SK-N-SH treated with all-trans-retinoic acid at 6 μM for 48 hours (cell line): Measurements from ENCODE around the gene ERN2.

Experiments
- ATAC-seq: fragments of 200-7000 bp; cut with Tn5 transposase; 3 replicates; pipeline ENCODE4 v1.9.1; 2020; ENCODE audit warnings: mild to moderate bottlenecking, moderate library complexity
- ARNTL ChIP-seq: fragments of 450-650 bp; formaldehyde crosslinking; IDR thresholded peaks from 2 replicates; pipeline ENCODE4 v1.5.0; 2020; ENCODE audit warnings: low read depth, mild to moderate bottlenecking, moderate library complexity, borderline replicate concordance
- BACH2 ChIP-seq: fragments of 250-450 bp; sonication (Bioruptor Pico); IDR thresholded peaks from 2 replicates; pipeline ENCODE4 v1.9.0; 2021; ENCODE audit warnings: mild to moderate bottlenecking, borderline replicate concordance
- CSDC2 ChIP-seq: fragments of 250-450 bp; sonication (Bioruptor Pico); IDR thresholded peaks from 2 replicates; pipeline ENCODE4 v1.5.0; 2020; ENCODE audit warnings: mild to moderate bottlenecking, moderate library complexity
- ESRRG ChIP-seq: fragments of 250-450 bp; sonication (Bioruptor Pico); IDR thresholded peaks from 2 replicates; pipeline ENCODE4 v1.6.1; 2021; ENCODE audit warnings: mild to moderate bottlenecking
- GLIS3 ChIP-seq: fragments of 250-450 bp; sonication (Bioruptor Pico); IDR thresholded peaks from 2 replicates; pipeline ENCODE4 v1.5.0; 2020; ENCODE audit warnings: mild to moderate bottlenecking, moderate library complexity
- OSR1 ChIP-seq: fragments of 250-450 bp; sonication (Bioruptor Pico); IDR thresholded peaks from 2 replicates; pipeline ENCODE4 v1.8.0; 2022; ENCODE audit warnings: moderate library complexity, mild to moderate bottlenecking, inconsistent platforms
- PPARA ChIP-seq: fragments of 250-450 bp; sonication (Bioruptor Pico); IDR thresholded peaks from 2 replicates; pipeline ENCODE4 v1.5.0; 2020; ENCODE audit warnings: mild to moderate bottlenecking, borderline replicate concordance
- RARB ChIP-seq: fragments of 250-450 bp; sonication (Bioruptor Pico); IDR thresholded peaks from 2 replicates; pipeline ENCODE4 v1.8.0; 2021; ENCODE audit warnings: mild to moderate bottlenecking, moderate library complexity
- SNAI2 ChIP-seq: fragments of 250-450 bp; sonication (Bioruptor Pico); IDR thresholded peaks from 2 replicates; pipeline ENCODE4 v1.5.0; 2020; ENCODE audit warnings: mild to moderate bottlenecking, moderate library complexity
- TCF4 ChIP-seq: fragments of 250-450 bp; sonication (Bioruptor Pico); IDR thresholded peaks from 2 replicates; pipeline ENCODE4 v1.8.0; 2021; ENCODE audit warnings: mild to moderate bottlenecking, moderate library complexity, borderline replicate concordance
- TOX ChIP-seq: fragments of 250-450 bp; sonication (Bioruptor Pico); IDR thresholded peaks from 2 replicates; pipeline ENCODE4 v1.8.0; 2021; ENCODE audit warnings: mild to moderate bottlenecking, moderate library complexity, borderline replicate concordance
- ZC3H10 ChIP-seq: fragments of 250-450 bp; sonication (Bioruptor Pico); IDR thresholded peaks from 2 replicates; pipeline ENCODE4 v1.5.1; 2021; ENCODE audit warnings: mild to moderate bottlenecking, moderate library complexity
- ZFP3 ChIP-seq: fragments of 250-450 bp; sonication (Bioruptor Pico); IDR thresholded peaks from 2 replicates; pipeline ENCODE4 v1.5.0; 2020; ENCODE audit warnings: mild to moderate bottlenecking, moderate library complexity
- ZFP30 ChIP-seq: fragments of 450-650 bp; formaldehyde crosslinking; IDR thresholded peaks from 2 replicates; pipeline ENCODE4 v1.5.0; 2022; ENCODE audit warnings: mild to moderate bottlenecking, moderate library complexity
- ZNF565 ChIP-seq: fragments of 450-650 bp; formaldehyde crosslinking; conservative IDR thresholded peaks from 2 replicates; pipeline ENCODE4 v1.5.0; 2020; ENCODE audit warnings: low read depth, mild to moderate bottlenecking, moderate library complexity
- ZNF70 ChIP-seq: fragments of 450-650 bp; formaldehyde crosslinking; IDR thresholded peaks from 2 replicates; pipeline ENCODE4 v1.5.0; 2020; ENCODE audit warnings: mild to moderate bottlenecking, moderate library complexity
- ZNF8 ChIP-seq: fragments of 450-650 bp; formaldehyde crosslinking; IDR thresholded peaks from 2 replicates; pipeline ENCODE4 v1.5.0; 2020; ENCODE audit warnings: mild to moderate bottlenecking, moderate library complexity
- TF ChIP-seq, protein P1 (sequence below): fragments of 250-450 bp; sonication (Bioruptor Pico); IDR thresholded peaks from 2 replicates; pipeline ENCODE4 v1.5.1; 2021; ENCODE audit warnings: mild to moderate bottlenecking, moderate library complexity
- TF ChIP-seq, protein P2 (sequence below): fragments of 250-450 bp; sonication (Bioruptor Pico); IDR thresholded peaks from 2 replicates; pipeline ENCODE4 v1.8.0; 2021; ENCODE audit warnings: low read depth, mild to moderate bottlenecking, moderate library complexity, borderline replicate concordance
- TF ChIP-seq, protein P3 (sequence below): fragments of 250-450 bp; sonication (Bioruptor Pico); IDR thresholded peaks from 2 replicates; pipeline ENCODE4 v1.5.1; 2020; ENCODE audit warnings: low read depth, mild to moderate bottlenecking, moderate library complexity
- TF ChIP-seq, protein P4 (sequence below): fragments of 250-450 bp; sonication (Bioruptor Pico); IDR thresholded peaks from 2 replicates; pipeline ENCODE4 v1.5.0; 2020; ENCODE audit warnings: mild to moderate bottlenecking, moderate library complexity

The ERN2 gene

DNA sequence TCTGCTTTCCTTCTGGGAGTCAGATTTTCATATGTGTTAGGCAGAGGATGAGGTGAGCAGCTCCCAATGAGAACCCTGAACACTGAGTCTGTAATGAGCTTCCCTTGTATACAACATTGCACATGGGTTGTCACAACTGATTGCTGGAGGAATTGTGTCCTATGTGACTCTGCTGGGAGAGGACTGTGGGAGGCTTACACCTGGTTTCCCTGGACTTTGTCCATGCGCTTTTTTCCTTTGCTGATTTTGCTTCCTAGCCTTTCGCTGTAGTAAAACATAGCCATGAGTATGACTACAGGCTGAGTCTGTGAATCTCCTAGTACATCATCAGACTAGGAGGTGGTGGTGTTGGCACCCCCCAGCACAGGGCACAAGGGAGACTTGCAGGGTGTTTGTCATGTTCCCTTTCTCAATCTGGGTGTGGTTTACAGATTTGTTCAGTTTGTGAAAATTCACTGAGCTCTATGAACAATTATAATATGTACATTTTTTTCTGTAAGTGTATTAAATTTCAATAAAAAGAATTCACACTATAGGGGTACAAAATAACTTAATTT lies 36.0 kb downstream of the ERN2 start:
- ATAC-seq = no peak
- TF ChIP-seq ZFP30 (CRISPR knock-in tag) (no peak), BACH2 (no peak), ZNF8 (CRISPR knock-in tag) (no peak), ZFP3 (CRISPR knock-in tag) (no peak), ESRRG (no peak), TOX (CRISPR knock-in tag) (no peak), PPARA (no peak), TCF4 (CRISPR knock-in tag) (no peak), ZNF70 (no peak), CSDC2 (CRISPR knock-in tag) (no peak)
- TF ChIP-seq, protein P1, sequence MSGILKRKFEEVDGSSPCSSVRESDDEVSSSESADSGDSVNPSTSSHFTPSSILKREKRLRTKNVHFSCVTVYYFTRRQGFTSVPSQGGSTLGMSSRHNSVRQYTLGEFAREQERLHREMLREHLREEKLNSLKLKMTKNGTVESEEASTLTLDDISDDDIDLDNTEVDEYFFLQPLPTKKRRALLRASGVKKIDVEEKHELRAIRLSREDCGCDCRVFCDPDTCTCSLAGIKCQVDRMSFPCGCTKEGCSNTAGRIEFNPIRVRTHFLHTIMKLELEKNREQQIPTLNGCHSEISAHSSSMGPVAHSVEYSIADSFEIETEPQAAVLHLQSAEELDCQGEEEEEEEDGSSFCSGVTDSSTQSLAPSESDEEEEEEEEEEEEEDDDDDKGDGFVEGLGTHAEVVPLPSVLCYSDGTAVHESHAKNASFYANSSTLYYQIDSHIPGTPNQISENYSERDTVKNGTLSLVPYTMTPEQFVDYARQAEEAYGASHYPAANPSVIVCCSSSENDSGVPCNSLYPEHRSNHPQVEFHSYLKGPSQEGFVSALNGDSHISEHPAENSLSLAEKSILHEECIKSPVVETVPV = no peak
- TF ChIP-seq, protein P2, sequence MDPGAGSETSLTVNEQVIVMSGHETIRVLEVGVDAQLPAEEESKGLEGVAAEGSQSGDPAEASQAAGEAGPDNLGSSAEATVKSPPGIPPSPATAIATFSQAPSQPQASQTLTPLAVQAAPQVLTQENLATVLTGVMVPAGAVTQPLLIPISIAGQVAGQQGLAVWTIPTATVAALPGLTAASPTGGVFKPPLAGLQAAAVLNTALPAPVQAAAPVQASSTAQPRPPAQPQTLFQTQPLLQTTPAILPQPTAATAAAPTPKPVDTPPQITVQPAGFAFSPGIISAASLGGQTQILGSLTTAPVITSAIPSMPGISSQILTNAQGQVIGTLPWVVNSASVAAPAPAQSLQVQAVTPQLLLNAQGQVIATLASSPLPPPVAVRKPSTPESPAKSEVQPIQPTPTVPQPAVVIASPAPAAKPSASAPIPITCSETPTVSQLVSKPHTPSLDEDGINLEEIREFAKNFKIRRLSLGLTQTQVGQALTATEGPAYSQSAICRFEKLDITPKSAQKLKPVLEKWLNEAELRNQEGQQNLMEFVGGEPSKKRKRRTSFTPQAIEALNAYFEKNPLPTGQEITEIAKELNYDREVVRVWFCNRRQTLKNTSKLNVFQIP (CRISPR knock-in tag) = no peak
- TF ChIP-seq, protein P3, sequence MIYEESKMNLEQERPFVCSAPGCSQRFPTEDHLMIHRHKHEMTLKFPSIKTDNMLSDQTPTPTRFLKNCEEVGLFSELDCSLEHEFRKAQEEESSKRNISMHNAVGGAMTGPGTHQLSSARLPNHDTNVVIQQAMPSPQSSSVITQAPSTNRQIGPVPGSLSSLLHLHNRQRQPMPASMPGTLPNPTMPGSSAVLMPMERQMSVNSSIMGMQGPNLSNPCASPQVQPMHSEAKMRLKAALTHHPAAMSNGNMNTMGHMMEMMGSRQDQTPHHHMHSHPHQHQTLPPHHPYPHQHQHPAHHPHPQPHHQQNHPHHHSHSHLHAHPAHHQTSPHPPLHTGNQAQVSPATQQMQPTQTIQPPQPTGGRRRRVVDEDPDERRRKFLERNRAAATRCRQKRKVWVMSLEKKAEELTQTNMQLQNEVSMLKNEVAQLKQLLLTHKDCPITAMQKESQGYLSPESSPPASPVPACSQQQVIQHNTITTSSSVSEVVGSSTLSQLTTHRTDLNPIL = no peak
- TF ChIP-seq, all 23 proteins: peak for 0

DNA sequence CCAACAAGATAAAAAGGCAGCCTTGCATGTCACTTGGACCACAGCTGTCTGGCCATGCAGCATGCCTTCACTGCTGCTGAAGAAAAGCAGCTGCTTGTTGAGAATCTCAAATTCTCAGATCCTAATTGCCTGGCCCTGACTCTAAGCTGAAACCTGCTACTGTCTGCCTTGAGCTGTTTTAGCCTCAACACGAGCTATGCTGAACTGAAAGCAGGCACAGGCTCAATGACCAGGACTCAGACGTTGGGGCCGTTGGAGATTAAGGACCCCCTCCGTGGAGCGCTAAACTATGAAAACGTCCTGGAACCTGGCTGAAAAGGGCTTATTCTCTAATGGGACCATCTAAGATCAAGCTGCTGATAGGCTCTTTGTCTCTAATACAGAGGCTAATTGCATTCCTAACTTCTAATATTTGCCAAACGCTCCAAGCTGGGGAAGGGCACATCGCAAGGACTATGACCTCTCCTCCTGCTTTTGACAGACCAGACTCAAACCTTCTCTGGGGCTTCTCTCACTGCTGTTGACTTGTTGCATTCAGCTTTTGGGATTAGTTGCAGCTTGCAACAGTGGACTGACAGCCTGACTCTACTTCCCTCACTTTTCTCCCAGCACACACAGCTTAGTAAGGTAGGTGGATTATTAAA lies 38.9 kb downstream of the ERN2 start:
- no peak for ATAC-seq
- TF ChIP-seq ZNF565 (no peak), RARB (CRISPR knock-in tag) (no peak), OSR1 (no peak)

DNA sequence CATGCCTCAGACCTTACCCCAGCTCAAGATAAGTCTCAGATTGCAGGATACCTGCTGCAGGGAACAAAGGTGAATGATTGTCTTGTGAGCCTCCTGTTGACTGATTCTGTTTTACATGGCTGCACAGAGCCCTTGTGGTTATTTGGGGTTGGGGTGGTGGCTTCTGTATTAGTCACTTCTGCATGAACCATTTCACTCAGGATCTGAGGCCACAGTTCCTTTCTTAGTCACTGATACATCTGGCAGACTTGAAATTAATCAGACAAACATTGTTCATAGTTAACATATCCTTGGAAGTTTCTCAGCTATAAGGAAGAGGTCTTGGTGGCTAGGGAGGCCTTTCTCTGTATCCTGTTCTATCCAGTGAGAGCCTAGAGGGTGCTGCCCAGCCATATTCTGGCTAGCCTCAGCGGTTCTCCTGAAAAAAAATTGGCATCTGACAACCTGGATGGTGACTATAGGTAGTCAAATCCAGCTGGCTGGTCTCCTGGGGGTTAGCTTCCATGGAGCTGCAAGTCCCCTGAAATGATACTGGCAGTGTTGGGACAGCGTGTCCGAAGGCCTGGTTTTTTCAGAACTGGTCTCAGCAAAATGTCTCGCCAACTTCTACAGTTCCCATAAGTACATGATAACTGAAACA lies 42.8 kb downstream of the ERN2 start:
- peak; percentile 76 for ATAC-seq
- TF ChIP-seq PPARA = no peak
- TF ChIP-seq ZC3H10 (CRISPR knock-in tag) = no peak
- no peak for TF ChIP-seq TCF4 (CRISPR knock-in tag)
- no peak for TF ChIP-seq ZNF565
- no peak for TF ChIP-seq ZFP30 (CRISPR knock-in tag)
- TF ChIP-seq ZNF8 (CRISPR knock-in tag) = no peak
- TF ChIP-seq, protein P4, sequence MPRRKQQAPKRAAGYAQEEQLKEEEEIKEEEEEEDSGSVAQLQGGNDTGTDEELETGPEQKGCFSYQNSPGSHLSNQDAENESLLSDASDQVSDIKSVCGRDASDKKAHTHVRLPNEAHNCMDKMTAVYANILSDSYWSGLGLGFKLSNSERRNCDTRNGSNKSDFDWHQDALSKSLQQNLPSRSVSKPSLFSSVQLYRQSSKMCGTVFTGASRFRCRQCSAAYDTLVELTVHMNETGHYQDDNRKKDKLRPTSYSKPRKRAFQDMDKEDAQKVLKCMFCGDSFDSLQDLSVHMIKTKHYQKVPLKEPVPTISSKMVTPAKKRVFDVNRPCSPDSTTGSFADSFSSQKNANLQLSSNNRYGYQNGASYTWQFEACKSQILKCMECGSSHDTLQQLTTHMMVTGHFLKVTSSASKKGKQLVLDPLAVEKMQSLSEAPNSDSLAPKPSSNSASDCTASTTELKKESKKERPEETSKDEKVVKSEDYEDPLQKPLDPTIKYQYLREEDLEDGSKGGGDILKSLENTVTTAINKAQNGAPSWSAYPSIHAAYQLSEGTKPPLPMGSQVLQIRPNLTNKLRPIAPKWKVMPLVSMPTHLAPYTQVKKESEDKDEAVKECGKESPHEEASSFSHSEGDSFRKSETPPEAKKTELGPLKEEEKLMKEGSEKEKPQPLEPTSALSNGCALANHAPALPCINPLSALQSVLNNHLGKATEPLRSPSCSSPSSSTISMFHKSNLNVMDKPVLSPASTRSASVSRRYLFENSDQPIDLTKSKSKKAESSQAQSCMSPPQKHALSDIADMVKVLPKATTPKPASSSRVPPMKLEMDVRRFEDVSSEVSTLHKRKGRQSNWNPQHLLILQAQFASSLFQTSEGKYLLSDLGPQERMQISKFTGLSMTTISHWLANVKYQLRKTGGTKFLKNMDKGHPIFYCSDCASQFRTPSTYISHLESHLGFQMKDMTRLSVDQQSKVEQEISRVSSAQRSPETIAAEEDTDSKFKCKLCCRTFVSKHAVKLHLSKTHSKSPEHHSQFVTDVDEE (CRISPR knock-in tag) = no peak
- no peak for TF ChIP-seq ARNTL (CRISPR knock-in tag)
- TF ChIP-seq OSR1 = no peak
- no peak for TF ChIP-seq BACH2
- no peak for TF ChIP-seq SNAI2

DNA sequence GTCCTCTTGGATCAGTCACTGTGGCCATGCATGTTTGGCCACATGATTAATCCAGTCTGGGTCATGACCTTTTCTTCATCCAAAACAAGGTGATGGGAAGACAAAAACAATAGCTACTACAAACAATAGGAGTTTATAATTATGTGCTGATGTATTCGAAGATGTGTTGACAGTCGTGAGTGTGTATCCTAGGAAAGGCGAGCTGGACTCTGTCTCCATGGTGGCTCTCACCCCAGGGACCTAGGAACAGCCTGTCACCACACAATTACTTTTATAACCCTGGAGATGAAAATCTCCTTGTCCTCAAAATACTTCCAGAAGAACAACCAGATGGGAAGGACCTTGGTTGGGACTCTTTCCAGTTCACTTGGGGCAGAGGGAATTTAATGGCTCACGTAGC lies 44.1 kb downstream of the ERN2 start:
- no peak for ATAC-seq
- no peak for TF ChIP-seq CSDC2 (CRISPR knock-in tag)
- no peak for TF ChIP-seq PPARA
- TF ChIP-seq TCF4 (CRISPR knock-in tag) = no peak
- TF ChIP-seq TOX (CRISPR knock-in tag) = no peak
- no peak for TF ChIP-seq RARB (CRISPR knock-in tag)
- TF ChIP-seq SNAI2 = no peak
- no peak for TF ChIP-seq BACH2
- TF ChIP-seq, protein P2 (CRISPR knock-in tag) = no peak
- TF ChIP-seq, protein P3 = no peak
- no peak for TF ChIP-seq ARNTL (CRISPR knock-in tag)
- TF ChIP-seq GLIS3 = no peak
- no peak for TF ChIP-seq ESRRG
- TF ChIP-seq, protein P1 = no peak
- no peak for TF ChIP-seq ZFP30 (CRISPR knock-in tag)
- no peak for TF ChIP-seq ZC3H10 (CRISPR knock-in tag)
- no peak for TF ChIP-seq ZNF565
- no peak for TF ChIP-seq ZFP3 (CRISPR knock-in tag)
- no peak for TF ChIP-seq ZNF70
